Stimulated activated CD8-positive, alpha-beta memory T cell treated with anti-CD3 and anti-CD28 coated beads, Interleukin-4, amount 100 ng/mL, for 1 hour (primary cell): ENCODE measurements around the gene TANGO2.

Source experiments
- DNase-seq, 2 donors: peaks; one replicate each; pipeline ENCODE4 v3.0.0-alpha.2; 2020; ENCODE audit warnings: low read depth in 2 of 2, low spot score in 1 of 2

The TANGO2 gene

DNA sequence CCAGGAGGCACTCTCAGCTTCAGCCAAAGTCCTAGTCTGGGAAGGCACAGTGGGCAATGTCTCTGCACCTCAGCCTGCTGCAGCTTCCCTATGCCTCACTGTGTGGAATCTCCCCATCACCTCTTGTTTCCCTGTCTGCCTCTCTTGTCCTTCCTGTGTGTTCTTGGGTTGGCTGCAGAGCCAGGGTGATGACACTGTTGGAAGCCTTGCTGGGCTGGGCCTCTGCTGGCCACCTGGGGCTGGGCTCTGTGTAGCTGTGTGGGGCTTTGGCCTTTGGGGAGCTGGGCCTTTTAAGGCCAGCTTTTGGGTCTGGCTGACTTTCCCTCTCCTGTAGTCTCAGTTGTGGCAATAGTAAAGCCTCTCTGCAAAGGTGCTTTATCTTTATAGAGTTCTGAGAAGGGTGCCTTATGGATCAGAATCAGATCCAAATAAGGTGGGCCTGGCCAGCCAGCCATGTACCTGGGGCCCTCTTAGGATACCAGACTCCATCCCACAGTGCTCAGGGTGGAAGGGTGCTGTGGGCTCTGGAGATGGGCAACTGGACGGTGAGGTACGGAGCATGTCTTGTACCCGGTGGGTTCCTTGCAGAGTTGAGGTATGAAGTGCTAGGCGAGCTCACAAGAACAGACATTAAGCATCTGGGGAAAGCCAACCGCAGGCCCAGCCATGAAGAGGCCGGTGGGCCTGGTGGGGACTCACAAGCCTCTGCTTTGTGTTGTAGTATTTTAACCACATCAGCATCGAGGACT is 84.7 kb downstream of the TANGO2 start:
- DNase-seq: no peak

DNA sequence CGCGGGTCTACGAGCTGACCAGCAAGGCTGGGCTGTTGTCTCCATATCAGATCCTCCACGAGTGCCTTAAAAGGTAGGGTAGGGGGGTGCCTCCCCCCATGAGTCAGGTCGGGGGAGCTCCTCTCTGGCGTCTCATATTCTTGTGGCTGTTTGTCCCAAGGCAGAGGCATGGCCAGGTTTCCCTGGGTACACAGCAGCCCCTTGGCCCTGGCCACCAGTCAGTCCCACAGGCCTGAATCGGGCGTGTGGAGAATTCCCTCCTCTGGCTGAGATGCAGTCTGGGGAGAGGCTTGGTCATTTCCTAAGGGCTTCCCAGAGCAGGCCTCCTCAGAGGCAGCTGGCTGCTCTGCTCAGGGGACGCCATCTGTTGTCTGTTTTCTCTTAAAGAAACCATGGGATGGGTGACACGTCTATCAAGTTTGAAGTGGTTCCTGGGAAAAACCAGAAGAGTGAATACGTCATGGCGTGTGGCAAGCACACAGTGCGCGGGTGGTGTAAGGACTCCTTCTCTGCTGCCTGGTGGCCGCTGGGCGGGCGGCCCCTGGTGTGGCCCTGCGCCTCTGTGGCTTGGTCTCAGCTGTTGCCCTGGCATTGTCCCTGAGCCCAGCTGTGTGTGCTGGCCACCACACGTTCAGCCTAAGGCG is 85.4 kb downstream of the TANGO2 start:
- DNase-seq: no peak

DNA sequence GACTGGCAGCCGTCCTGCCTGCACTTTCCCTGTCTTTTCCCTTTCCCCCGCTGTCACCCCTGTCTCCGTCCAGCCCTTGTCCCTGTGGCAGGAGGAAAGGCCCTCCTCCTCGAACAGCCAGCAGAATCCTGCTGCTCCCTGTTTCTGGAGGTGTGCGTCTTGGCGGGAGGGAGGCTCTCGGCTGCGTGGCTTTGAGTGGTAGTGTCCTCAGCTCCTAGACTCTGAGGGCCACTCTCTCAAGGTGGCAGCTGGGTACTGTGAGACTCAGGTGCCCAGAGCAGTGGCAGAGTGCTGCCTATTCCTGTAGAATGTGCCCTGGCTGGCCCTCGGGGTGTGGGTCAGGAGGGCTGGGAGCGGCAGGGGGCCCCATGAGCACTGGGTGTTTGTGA is 85.9 kb downstream of the TANGO2 start:
- no peak for DNase-seq

DNA sequence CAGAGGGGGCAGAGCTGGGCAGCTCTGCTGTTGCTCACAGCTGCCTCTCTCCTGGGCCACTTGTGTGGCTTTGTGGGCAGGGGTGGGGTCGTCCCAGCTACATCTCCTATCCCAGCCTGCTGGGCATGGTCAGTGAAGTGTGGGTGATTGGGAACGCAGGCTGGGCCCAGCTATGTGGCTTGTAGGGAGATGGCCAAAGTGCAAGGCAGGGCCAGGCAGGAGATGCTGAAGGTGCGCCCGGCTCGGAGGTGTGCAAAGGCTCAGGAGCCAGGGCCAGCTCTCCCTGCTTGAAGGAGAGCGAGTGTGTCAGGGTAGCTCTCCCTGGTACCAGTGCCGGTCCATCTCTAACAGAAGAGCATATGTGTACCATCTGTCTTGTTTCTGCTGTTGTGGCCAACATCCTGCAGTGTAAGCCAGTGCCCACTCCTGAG is 86.6 kb downstream of the TANGO2 start:
- DNase-seq: no peak

DNA sequence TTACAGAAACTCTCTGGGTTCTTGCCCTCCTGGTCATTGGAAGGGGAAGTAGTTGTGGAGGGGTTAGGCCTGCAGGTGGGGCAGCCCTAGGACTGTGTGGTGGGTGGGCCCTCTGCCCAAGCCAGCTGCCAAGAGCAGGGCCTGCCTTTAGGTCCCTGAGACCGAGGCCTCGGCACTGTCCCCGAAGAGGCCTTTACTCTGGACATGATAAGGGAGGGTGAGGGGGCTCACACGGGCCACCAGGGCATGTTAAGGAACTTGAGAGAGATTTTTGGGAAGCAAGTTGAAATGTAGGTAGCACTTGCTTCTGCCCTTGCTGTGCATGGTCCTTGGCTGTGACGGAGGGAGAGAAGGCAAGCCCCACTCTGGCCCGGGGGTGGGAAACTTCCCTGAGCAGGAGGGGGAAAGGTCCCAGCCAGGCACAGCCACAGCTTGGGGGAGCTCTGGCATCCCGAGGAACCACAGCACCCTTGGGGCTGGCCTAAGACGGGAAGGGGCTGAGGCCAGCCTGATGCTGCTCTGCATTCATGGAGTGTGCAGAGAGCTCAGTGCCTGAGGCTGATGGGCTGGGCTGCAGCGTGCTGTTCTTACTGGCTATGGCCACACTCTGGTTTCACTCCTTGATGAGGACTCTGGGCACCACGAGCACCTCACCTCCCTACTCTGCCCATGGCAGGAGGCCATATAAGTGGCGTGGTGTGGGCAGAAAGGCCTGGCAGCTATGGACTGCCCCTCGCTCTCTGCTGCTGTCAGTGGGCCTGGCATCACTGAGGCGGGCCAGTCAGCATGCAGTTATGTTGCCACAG is 87.2 kb downstream of the TANGO2 start:
- DNase-seq: no peak

DNA sequence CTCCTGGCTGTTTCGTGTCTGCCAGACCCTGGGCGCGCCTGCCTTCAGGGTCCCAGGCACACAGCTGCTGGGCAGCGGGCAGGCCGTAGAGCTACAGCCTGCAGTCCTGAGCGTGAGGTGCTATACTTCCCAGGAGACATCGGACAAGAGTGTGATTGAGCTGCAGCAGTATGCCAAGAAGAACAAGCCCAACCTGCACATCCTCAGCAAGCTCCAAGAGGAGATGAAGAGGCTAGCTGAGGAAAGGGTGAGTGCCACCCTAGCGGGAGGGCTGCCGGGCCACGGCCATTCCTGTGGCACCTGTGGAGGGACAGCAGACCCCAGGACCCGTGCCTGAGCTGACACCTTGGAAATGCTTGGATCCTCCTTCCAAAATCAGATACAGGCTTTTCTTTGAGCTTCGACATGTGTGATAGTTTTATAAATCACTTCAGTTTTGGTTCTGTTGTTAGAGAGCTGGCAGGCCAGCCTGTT is 87.9 kb downstream of the TANGO2 start:
- no peak for DNase-seq

DNA sequence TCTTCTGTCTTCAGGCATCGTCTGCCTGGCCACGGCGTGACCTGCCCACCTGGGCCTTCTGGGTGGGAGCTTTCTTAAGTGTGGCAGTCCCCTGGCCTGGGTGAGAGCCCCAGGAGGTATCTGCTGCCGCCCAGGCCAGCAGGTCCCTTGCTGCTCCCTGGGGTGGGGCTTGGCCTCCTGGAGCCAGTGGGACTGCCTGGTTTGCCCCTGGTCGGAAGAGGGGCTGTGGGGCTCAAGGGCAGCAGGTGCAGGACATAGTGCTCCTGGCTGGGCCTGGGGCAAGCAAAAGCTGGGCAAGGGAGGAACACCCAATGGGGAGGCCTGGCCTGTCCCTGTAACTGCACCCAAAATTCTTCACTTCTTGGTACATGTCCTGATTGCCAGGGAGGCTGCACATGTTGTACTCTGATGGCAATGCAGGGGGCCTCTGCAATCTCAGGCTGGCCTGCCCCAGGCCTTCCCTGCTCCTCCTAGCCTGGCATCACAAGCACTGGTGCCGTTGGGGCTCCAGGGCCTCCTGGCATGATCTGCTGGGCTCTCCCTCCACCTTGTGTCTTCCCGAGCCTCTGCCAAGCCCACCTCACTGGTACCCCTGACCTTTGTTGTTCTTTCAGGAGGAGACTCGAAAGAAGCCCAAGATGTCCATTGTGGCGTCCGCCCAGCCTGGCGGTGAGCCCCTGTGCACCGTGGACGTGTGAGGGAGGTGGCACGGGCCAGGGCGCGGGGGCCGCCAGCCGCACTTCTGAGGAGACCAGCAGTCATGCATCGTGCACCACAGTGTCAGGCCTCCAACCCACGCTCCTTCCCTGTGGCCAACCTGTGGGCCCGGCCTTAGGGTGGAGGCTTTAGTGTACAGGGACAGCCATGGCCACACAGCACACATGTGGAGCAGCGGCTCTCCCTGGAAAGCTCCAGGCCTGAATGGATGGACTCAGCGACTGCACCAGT is 88.8 kb downstream of the TANGO2 start:
- no peak for DNase-seq

DNA sequence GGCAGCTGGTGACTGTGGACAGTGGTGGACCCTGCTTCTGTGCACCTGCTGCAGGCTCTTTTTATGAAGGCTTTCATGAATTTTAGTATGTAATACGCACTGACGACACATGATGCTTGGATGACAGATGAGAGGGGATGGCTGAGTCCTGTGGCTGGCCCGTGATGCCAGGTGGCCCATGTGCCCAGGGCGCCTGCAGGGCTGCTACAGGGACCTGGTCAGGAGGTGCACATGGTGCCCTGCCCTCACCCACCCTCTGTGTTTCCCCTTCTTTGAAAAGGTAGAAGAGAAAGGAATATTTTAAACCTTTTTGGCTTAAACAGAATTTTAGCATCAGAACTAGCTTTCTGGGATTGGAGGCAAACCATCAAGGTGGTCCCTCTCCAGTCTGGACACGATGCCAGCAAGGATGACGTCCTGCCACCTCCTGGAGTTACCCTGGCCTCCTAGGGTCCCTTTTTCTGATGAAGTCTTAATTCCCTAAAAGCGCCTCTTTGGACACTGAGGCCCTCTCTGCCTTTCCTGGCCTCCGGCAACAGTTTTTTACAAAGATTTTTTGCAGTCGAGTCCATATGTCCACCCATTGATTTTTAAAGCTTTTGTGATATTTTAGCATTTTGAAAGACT is 89.6 kb downstream of the TANGO2 start:
- no peak for DNase-seq

DNA sequence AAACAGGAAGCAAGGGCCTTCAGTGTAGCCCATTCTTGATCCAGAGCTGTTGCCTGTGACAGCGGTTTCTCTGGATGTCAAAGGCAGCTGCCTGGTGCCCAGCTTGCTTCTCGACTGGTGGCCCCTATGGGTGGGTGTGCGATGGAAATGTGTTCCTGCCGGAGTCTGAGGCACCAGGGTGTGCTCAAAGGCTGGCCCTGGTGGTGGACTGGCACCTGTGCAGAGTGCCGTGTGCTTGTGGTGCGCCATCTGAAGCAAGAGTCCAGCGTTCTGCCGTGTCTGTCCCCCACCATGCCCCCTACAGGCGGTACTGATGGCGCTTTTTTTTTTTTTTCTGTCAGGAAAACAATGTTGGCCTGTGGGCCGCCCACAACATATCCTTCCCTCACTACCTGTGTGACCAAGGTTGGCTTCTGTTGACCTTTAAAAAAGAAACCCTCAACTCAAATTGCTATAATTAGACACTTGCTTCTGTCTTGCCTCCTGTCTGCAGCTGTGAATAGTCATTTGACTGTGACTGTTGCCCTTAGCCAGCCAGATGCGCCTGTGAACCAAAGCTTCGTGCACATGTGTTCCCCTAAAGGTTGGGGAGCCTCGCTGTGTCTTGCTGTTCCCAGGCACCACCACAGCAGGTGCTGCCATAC is 90.3 kb downstream of the TANGO2 start:
- no peak for DNase-seq

DNA sequence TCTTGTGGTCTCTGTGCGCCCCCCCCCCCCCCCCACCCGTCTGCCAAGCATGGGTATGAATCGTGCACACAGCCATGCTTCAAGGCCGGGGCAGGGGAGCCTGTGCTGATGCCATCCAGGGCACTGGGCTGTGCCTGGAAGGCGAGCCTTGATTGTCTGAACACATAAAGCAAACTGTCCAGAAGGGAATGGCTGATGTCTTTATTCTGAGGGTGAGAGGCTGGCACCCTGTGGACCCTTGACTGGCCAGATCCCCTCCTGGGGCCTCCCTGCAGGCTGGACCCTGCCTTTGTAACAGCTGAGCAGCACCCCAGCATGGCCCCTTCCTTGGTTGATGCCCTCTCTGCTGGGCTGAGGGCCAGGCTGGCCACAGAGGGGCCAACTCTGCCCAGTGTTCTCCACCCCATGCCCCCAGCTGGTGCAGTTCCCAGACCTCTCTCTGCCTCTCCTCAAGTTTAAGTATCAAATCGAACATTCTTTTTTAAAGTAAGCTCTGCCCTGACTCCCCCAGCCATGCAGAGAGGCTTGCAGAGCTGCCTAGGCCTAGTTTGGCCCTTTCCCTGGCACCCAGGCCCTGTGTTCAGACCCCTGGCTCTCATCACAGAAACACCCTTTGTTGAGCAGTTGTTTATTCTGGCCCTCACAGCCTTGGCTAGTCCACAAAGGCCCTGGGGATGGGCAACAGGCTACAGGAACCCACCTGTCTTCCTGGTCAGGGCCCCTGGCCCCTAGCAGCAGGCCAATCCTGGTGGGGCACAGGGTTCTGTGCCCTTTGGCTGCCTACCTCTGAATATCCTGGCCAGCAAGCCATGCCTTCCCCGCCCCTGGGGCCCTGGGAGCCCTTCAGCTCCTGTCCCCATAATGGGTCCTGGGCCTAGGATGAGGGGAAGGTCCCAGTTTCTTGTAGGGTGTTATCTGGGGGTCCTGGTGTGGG is 91.0 kb downstream of the TANGO2 start:
- DNase-seq: no peak

DNA sequence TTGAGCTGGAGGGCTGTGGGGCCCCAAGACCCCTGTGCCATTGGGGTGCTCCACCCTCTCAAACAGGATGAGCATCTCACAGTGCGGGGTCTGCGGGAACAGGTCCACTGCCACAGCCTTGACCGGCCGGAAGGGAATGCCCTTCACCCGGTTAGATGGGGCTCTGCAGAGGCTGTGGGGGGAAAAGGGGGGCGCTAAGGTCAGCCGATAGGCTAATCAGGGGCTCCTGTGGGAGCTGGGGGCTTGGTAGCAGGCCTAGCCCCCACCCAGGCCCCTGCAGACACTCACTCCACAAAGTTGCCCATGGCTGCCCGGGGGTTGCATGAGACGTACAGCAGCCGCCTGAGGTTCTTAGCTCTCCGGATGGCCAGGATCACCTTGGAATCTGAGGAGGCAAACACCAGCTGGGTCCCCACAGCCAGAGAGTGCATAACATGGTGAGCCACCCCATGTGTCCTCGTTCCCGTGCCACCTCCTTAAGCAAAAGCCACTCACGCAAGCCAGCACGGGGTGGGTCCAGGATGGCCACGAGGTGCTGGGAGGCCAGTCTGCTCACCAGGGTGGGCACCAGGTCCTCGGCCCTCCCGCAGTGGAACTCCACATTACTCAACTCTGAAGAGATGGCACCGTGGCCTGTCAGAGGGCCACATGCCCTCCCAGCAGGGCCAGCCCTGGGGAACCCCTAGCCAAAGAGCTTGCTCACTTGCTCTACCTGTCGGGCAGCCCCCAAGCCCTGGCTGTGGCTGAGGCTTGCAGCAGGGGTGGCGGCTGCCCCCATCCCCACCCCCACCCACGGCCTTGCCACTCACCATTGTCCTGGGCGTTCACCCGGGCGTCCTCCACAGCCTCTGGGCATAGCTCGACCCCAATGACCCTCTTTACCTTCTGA is 92.0 kb downstream of the TANGO2 start:
- DNase-seq: no peak

DNA sequence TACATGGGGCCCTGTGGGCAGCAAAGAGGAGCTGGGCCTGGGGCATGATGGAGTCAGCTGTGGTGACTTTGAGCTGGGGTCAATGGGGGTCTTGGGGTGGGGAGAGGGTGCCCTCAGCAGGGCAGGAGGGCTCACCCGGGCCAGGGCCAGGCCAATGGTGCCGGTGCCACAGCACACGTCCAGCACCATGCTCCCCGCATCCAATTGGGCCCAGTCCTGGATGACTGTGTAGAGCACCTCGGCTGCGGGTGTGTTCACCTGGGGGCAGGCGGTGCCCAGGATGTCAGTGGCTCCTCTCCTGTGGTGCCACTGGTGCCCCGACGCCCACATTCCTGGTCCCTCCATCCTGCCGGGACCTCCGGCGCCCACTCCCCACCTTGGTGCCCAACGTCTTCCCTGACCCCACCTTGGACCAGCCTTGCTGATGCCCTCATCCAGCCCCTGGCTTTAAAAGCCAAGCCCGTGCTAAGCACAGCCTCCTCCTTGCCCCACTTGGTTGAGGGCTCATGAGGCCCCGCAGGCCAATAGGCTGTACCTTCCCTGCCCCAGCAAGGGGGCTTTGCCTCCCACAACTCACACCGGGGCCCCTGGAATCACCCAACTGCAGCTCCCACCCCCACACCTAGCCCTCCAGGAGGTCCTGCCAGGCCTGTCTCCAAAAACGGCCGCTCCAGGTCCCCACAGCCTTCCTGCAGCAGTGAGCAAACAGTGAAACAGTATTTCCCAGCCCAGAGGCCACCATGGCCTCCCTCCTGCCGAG is 92.8 kb downstream of the TANGO2 start:
- DNase-seq: no peak

DNA sequence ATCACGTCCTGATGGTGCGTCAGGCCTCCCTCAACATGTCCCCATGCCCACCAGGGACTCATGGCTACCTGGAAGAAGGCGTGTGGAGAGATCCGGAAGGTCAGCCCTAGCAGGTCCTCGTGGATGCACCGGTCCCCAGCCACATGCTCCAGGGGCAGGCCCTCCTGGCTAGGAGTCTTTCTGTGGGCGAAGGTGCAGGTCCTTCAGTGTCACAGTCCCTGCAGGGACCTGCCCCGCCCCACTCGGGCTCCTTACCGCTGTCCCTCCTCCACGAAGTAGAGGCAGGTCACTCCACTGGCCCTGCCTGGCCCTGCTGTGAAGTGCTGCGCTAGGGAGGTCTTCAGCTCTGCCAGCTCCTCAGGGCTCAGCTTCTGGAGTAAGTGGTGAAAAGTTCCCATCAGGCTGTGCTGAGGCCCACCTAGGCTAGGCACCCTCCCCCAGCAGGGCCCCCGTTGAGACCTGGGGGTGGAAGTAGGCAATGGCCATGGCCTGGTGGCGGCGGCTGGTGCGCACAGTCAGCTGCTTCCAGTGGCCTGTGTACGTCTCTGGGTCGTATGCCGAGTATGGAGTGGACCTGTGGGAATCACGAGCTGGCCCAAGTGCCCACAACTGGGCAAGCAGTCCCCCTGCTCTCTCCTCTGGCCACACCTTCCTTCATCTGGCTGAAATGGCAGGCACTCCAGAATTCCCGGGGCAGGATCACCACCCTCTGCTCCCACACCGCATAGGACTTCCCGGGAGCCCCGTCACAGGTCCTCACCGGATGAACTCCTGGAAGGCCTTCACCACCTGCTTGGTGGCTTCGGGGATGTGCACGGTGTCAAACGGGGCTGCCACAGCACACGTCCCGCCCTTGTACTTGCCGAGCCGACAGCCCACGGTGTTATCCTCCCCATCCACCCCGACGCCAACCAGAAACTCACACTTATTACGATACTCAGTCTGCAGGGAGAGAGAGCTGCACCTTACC is 93.9 kb downstream of the TANGO2 start:
- DNase-seq: no peak

DNA sequence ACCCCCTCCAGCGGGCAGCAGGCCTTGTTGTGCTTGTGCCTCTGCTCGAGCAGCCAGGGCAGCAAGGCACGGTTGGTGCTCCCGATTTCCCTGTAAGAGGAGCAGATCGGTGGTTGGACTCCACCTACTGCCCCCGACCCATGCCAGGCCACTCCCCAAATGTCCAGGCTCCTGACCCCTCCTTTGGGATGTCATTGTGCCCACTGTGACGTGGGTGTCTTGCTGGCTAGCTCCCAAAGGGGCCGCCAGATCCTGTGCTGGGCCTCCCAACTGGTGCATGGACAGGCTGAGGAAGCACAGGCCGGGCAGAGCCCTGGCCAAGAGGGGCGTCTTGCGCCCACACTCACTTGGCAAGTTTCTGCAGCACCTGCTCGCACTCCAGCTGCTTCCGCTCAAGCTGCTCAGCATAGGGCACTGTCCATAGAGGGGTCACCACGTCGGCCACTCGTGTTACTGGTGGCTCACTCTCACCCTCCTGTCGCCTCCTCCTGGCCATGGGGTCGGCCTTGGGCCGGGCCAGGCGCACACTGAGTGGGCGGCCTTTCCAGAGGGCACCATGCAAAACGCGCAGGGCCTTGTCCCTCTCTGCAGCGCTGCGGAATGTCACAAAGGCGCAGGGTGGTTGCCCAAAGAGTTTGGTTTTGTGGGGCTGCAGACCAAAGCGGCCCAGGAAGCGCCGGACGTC is 94.9 kb downstream of the TANGO2 start, which contains the start of gene RANBP1:
Gene RANBP1 (plus strand): TSS at position 414 of the 685 bp plus-strand sequence. CDS start 81 bp downstream, at position 495.
- no peak for DNase-seq

DNA sequence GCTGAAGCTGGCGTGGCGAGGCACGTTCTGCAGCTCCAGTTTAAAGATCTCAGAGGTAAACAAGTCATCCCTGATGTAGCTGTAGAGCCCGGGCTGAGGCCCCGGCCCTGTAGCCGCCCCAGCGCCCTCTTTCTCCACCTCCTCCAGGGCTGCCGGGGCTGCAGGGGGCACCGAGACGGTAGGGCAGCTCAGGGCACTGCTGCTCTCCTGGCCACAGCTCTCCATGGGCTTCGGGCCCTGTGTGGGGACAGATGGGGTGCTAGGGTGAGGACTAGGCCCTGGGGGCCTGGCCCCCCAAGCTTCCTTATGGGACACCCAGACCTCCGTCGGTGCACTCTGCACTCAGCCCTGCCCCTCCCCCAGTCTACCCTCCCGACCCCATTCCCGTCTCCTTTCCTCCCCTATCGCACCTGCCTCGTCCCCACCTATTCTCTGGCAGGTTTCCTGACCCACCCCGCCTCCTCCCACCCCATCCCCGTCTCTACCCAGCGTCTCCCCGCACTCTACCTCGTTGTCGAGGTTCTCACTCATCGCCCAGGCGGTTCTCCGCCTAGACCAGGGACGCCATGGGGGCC is 95.6 kb downstream of the TANGO2 start:
- DNase-seq: no peak
